Heart left ventricle (tissue), 13 donors: Measurements from ENCODE around the gene ERC1.

Source experiments
- POLR2A ChIP-seq, 2 donors: fragments of 450-650 bp; IDR thresholded peaks; one replicate each; pipeline ENCODE4 v1.6.1; 2017; ENCODE audit warnings: antibody characterized with exemption in 2 of 2, mild to moderate bottlenecking in 2 of 2, moderate library complexity in 2 of 2
- TF ChIP-seq, protein P1 (sequence below), 12 donors: fragments of 200-600 bp; sonication (generic) in 4 of 12; IDR thresholded peaks; one replicate each; pipeline versions ENCODE4 v1.5.0 to v1.8.0; 2018 to 2022; ENCODE audit warnings: antibody characterized with exemption in 12 of 12, mild to moderate bottlenecking in 5 of 12
- donor health status: ischemic (EF 13 %, LVEDD 7.1; RV severe dilation, severe dysfunction).
- donor health status: DM: no; HTN: yes; CAD: no.
- donor health status: DM: no; HTN: no; CAD: no.
- donor health status: ischemic (EF 25% LVEDD 6.9; RV normal size, moderate dysfunction).
- donor health status: ischemic (EF 25% LVEDD 5.7; RV mildly dilated, moderate dysfunction).
- donor health status: ischemic (EF 35%, LVEDD 5.7; RV mildly dilated, moderate dysfunction).
- donor health status: nonischemic (EF 11% LVEDD 7.7; RV severe dilation, severe dysfunction).
- donor health status: DM: yes; HTN: yes; CAD: no.
- donor health status: PGD.
- donor health status: ischemic (EF 29% LVEDD 5.4; RV normal size, mild dysfunction).
- donor health status: nonischemic (EF 23%, LVEDD 6.1; RV moderate dilation, normal function).

DNA sequence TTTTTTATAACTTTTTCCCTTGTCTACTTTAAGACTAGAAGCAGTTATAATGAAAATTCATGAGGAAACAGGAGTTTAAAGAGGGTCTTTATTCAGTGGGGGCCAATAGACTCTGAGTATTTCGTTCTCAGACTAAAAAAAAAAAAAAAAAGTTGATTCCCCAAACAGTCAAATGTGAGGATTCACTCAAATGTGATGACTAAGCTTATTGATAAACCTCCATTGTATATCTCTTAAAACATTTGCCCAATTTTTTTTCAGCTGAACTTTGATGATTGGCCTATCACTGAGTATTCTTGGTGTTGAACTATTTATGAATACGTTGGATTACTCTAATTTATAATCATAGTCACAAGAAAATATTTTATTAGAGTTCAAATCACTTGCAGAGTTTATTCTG is 265.3 kb downstream of the ERC1 start:
- TF ChIP-seq, protein P1, sequence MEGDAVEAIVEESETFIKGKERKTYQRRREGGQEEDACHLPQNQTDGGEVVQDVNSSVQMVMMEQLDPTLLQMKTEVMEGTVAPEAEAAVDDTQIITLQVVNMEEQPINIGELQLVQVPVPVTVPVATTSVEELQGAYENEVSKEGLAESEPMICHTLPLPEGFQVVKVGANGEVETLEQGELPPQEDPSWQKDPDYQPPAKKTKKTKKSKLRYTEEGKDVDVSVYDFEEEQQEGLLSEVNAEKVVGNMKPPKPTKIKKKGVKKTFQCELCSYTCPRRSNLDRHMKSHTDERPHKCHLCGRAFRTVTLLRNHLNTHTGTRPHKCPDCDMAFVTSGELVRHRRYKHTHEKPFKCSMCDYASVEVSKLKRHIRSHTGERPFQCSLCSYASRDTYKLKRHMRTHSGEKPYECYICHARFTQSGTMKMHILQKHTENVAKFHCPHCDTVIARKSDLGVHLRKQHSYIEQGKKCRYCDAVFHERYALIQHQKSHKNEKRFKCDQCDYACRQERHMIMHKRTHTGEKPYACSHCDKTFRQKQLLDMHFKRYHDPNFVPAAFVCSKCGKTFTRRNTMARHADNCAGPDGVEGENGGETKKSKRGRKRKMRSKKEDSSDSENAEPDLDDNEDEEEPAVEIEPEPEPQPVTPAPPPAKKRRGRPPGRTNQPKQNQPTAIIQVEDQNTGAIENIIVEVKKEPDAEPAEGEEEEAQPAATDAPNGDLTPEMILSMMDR (IDR thresholded peaks at IDR 0.05), result no peak
- no peak for TF ChIP-seq POLR2A (IDR thresholded peaks at IDR 0.05)
